ENCODE measurements around the gene MATCAP1.

The MATCAP1 gene

DNA sequence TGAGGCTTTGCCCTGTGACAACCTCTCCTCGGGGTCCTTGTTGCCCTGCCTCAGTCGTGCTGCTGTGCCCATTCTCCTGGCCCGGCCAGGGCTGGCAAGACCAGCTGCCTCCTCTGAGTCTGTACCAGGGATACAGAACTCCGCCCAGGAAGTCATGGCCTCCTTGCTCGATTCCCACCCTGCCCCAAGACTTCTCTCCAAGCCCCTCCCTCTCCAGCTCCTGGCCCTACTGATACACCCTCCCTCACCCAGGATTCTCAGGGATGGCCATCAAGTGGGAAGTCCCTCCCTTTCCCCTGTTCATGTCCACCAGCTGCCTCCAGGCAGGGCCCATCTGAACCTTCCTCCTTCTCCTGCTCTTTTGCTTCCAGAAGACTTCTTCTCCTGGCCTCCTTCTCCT lies 31.9 kb upstream of the MATCAP1 start:
- DNase-seq (ENCODE audit: low read depth): no peak
- H3K4me3 ChIP-seq (ENCODE audit: low read depth, low read length): no peak overlapping the region
- TF ChIP-seq MAX (IDR thresholded peaks at IDR 0.05; ENCODE audit: low read depth, low read length) (no peak), POLR2A (IDR thresholded peaks at IDR 0.05; ENCODE audit: extremely low read depth, insufficient read length) (no peak), CTCF (IDR thresholded peaks at IDR 0.05; ENCODE audit: low read depth, low read length) (no peak), MYC (IDR thresholded peaks at IDR 0.05; ENCODE audit: low read depth, low read length) (no peak)

DNA sequence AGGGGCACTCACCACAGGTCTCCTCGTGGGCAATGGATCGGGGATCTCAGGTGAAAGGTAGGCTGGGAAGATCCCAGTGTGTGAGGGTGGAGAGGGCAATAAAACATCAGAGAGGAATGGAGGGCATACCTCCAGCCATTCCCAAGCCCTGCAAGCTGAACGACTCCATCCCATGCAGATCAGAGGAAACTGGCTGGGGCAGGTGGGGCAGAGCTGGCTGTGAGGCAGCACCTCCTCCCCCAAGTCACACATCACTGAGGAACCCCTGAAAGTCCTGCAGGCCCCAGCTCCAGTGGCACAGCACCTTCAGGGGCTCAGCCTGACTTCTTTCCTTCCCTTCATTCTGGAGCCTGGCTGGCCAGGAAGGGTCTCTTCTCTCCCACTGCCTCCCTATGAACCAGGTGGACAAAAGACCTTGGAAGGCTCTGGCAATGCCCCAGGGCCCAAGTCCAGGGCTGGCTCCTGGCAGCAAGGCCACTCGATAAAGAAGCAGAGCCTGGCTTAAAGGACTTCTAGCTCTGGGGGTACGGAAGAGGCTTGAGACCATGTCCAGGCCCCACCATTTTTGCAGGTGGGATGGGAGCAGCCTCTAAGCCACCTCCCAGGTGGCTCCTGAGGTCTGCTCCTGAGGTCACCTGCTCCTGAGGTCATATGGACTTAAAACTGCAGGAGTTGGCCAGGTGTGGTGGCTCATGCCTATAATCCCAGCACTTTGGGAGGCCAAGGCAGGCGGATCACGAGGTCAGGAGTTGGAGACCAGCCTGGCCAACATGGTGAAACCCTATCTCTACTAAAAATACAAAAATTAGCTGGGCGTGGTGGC lies 29.6 kb upstream of the MATCAP1 start:
- TF ChIP-seq MAX (IDR thresholded peaks at IDR 0.05; ENCODE audit: low read depth, low read length) (no peak), CTCF (IDR thresholded peaks at IDR 0.05; ENCODE audit: low read depth, low read length) (no peak), POLR2A (IDR thresholded peaks at IDR 0.05; ENCODE audit: extremely low read depth, insufficient read length) (no peak), MYC (IDR thresholded peaks at IDR 0.05; ENCODE audit: low read depth, low read length) (no peak)
- DNase-seq (ENCODE audit: low read depth): no peak

GRCh38 chr16:67212766-67213165 lies 29.0 kb upstream of the MATCAP1 start:
- no peak for DNase-seq (ENCODE audit: low read depth)
- H3K4me3 ChIP-seq (ENCODE audit: low read depth, low read length): no peak overlapping the region
- TF ChIP-seq CTCF (IDR thresholded peaks at IDR 0.05; ENCODE audit: low read depth, low read length): no peak
- TF ChIP-seq MYC (IDR thresholded peaks at IDR 0.05; ENCODE audit: low read depth, low read length): no peak
- no peak for TF ChIP-seq POLR2A (IDR thresholded peaks at IDR 0.05; ENCODE audit: extremely low read depth, insufficient read length)
- TF ChIP-seq MAX (IDR thresholded peaks at IDR 0.05; ENCODE audit: low read depth, low read length): no peak

More for the DNA sequence above, 29.6 kb upstream of the MATCAP1 start:
- H3K4me3 ChIP-seq (ENCODE audit: low read depth, low read length): no peak overlapping the region

DNA sequence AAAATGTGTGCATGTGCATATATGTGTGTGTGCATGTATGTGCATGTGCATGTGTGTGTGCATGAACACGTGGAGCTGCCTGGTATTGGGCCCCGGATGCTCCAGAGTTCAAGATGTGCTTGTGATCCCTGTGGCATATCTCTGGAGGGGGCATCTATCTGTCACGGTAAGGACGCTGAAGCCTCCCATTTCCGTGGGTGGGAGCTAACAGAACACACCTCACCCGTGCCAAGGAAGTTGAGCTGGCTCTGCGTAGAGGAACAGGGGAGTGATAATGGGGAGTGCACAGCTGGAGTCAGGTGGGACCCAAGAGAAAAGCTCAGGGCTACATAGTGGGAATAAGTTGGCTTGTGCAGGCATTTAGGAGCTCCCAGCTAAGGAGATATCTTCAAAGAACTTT lies 27.9 kb upstream of the MATCAP1 start:
- H3K4me3 ChIP-seq (ENCODE audit: low read depth, low read length): no peak overlapping the region
- TF ChIP-seq MAX (IDR thresholded peaks at IDR 0.05; ENCODE audit: low read depth, low read length): no peak
- TF ChIP-seq POLR2A (IDR thresholded peaks at IDR 0.05; ENCODE audit: extremely low read depth, insufficient read length): no peak
- no peak for TF ChIP-seq CTCF (IDR thresholded peaks at IDR 0.05; ENCODE audit: low read depth, low read length)
- no peak for TF ChIP-seq MYC (IDR thresholded peaks at IDR 0.05; ENCODE audit: low read depth, low read length)

DNA sequence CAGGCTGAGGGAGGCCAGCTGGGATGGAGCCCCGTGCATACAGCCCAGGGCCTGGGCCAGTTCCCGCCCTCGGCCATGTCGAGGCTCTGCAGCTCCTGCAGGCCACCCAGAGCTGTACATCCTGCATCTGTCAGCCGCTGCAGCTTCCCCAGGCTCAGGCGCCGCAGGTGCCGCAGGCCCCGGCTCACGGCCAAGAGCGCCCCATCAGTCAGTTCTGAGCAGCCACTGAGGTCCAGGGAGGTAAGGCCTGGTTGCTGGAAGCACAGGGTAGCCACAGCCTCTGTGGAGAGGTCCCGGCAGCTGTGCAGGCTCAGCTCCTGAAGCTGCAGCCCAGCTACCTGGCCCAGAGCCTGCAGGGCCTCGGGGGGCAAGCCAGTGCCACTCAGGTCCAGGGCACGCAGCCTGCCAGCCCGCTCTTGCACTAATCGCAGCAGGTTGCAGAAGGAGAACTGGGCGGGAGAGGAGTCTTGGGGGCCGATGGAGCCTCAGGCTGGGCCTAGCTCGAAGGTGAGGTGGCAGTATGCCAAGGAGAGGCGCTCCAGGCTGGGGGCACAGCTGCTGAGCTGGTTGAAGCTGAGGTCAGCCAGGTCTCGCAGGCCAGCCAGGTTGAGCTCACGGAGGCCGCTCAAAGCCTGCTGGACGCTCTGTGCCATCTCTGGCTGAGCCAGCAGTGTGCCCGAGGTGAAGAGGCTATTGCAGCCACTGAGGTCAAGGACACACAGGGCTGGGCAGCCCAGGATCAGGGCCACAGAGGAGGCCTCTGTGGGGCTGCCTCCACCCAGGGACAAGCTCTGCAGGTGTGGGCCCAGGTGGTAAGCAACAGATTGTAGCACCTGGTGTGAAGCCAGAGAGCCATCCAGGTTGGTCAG lies 26.5 kb upstream of the MATCAP1 start:
- TF ChIP-seq MAX (IDR thresholded peaks at IDR 0.05; ENCODE audit: low read depth, low read length) (no peak), CTCF (IDR thresholded peaks at IDR 0.05; ENCODE audit: low read depth, low read length) (no peak), POLR2A (IDR thresholded peaks at IDR 0.05; ENCODE audit: extremely low read depth, insufficient read length) (no peak), MYC (IDR thresholded peaks at IDR 0.05; ENCODE audit: low read depth, low read length) (no peak)
- no peak for DNase-seq (ENCODE audit: low read depth)
- H3K4me3 ChIP-seq (ENCODE audit: low read depth, low read length): no peak overlapping the region

More for the DNA sequence above, 27.9 kb upstream of the MATCAP1 start:
- DNase-seq (ENCODE audit: low read depth): no peak

Data from NB4 (cell line).